Astrocyte (in vitro differentiated cells and primary cell): ENCODE measurements around the gene ABCA7. TPM values are rescaled to one million over a fixed set of nuclear protein-coding genes. Genes with fewer than 3 reads are reported as not detected.

ENCODE experiments used
- DNase-seq: peaks from one replicate; pipeline ENCODE4 v3.0.0-alpha.2; 2010; ENCODE audit warnings: low read depth
- FAIRE-seq: peaks from 2 replicates; lab custom pipeline; 2011; peaks lifted over from hg19 to GRCh38; lab: Jason Lieb, UNC
- H2AFZ ChIP-seq: 2 replicates; pipeline ENCODE4 v1.6.0; 2012; ENCODE audit warnings: low read depth, low read length, inconsistent platforms
- H3K27ac ChIP-seq: 2 replicates; pipeline ENCODE4 v1.5.1; 2011; ENCODE audit warnings: low read depth, low read length, inconsistent platforms
- H3K27me3 ChIP-seq: 2 replicates; pipeline ENCODE4 v1.6.0; 2011; ENCODE audit warnings: low read length, inconsistent platforms; ENCODE audit not compliant: insufficient read depth
- H3K36me3 ChIP-seq: 2 replicates; pipeline ENCODE4 v1.5.1; 2011; ENCODE audit warnings: low read length, inconsistent platforms; ENCODE audit not compliant: insufficient read depth
- H3K4me1 ChIP-seq: 2 replicates; pipeline ENCODE4 v1.5.1; 2011; ENCODE audit warnings: low read length, inconsistent platforms; ENCODE audit not compliant: insufficient read depth
- H3K4me2 ChIP-seq: 2 replicates; pipeline ENCODE4 v1.6.0; 2012; ENCODE audit warnings: low read length, inconsistent platforms
- H3K4me3 ChIP-seq: 2 replicates; pipeline ENCODE4 v1.5.1; 2011; ENCODE audit warnings: low read depth, mild to moderate bottlenecking, low read length, inconsistent platforms; ENCODE audit not compliant: insufficient read depth
- H3K79me2 ChIP-seq: 2 replicates; pipeline ENCODE4 v1.6.0; 2012; ENCODE audit warnings: mild to moderate bottlenecking, low read length, inconsistent platforms; ENCODE audit not compliant: insufficient read depth
- H3K9ac ChIP-seq: 2 replicates; pipeline ENCODE4 v1.6.0; 2012; ENCODE audit warnings: mild to moderate bottlenecking, low read length, inconsistent platforms
- H3K9me3 ChIP-seq: 2 replicates; pipeline ENCODE4 v1.5.1; 2012; ENCODE audit warnings: low read depth, mild to moderate bottlenecking, low read length, inconsistent platforms; ENCODE audit not compliant: insufficient read depth
- H4K20me1 ChIP-seq: 2 replicates; pipeline ENCODE4 v1.6.0; 2012; ENCODE audit warnings: low read length, inconsistent platforms; ENCODE audit not compliant: insufficient read depth
- H3K27ac Mint-ChIP-seq: one replicate; pipeline ENCODE4 v1.8.0; 2021; ENCODE audit warnings: mild to moderate bottlenecking, mixed read lengths; ENCODE audit not compliant: unreplicated experiment
- H3K27me3 Mint-ChIP-seq: one replicate; pipeline ENCODE4 v1.8.0; 2021; ENCODE audit warnings: low read depth, mixed read lengths; ENCODE audit not compliant: unreplicated experiment
- H3K36me3 Mint-ChIP-seq: one replicate; pipeline ENCODE4 v1.8.0; 2021; ENCODE audit warnings: low read depth, mixed read lengths; ENCODE audit not compliant: unreplicated experiment
- H3K4me1 Mint-ChIP-seq: one replicate; pipeline ENCODE4 v1.8.0; 2021; ENCODE audit warnings: low read depth, mixed read lengths; ENCODE audit not compliant: unreplicated experiment
- H3K4me3 Mint-ChIP-seq: one replicate; pipeline ENCODE4 v1.8.0; 2021; ENCODE audit warnings: mild to moderate bottlenecking, moderate library complexity, mixed read lengths; ENCODE audit not compliant: unreplicated experiment
- H3K9me3 Mint-ChIP-seq: one replicate; pipeline ENCODE4 v1.8.0; 2021; ENCODE audit warnings: mild to moderate bottlenecking, mixed read lengths; ENCODE audit not compliant: unreplicated experiment
- EZH2 ChIP-seq: IDR thresholded peaks from 2 replicates; pipeline ENCODE4 v1.6.1; 2012; ENCODE audit warnings: mild to moderate bottlenecking, low read length, inconsistent platforms; ENCODE audit not compliant: insufficient read depth
- total RNA-seq: library from RNA; stranded (reverse); gene quantifications from 2 replicates; pipeline ENCODE4 v1.2.1, GENCODE V29; 2021
- TF ChIP-seq, protein P1 (sequence below): IDR thresholded peaks from 2 replicates; pipeline ENCODE4 v1.5.1; 2011; ENCODE audit warnings: low read depth, mild to moderate bottlenecking, inconsistent platforms, low read length, moderate library complexity; ENCODE audit not compliant: insufficient read depth

ABCA7 gene
- total RNA-seq, 1 donor from 2014 or later = 18.4 TPM

DNA sequence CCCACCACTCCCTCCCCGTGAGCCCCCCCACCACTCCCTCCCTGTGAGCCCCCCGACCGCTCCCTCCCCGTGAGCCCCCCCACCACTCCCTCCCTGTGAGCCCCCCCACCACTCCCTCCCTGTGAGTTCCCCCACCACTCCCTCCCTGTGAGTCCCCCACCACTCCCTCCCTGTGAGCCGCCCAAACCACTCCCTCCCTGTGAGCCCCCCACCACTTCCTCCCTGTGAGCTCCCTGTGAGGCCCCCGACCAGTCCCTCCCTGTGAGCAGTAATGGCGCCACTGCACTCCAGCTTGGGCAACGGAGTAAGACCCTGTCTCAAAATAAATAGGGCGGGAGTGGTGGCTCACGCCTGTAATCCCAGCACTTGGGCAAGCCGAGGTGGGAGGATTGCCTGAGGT, 9.9 kb downstream of the ABCA7 start:
- Histone ChIP-seq H3K4me3 (no peak overlapping the region), H3K79me2 (no peaks in the 10 kb centered on the region), H3K4me2 (no peak overlapping the region), H3K9ac (no peak overlapping the region), H2AFZ (no peak overlapping the region), H3K9me3 (no peaks in the 10 kb centered on the region), H3K27me3 (no peaks in the 10 kb centered on the region), H3K4me1 (no peaks in the 10 kb centered on the region), H3K27ac (no peak overlapping the region), H3K36me3 (no peaks in the 10 kb centered on the region), H4K20me1 (no peaks in the 10 kb centered on the region)
- Mint-ChIP-seq H3K4me1 (no peaks in the 10 kb centered on the region), H3K4me3 (no peak overlapping the region), H3K27me3 (no peaks in the 10 kb centered on the region), H3K27ac (no peak overlapping the region), H3K36me3 (peaks cover 7% of the 10 kb centered on the region), H3K9me3 (no peaks in the 10 kb centered on the region)
- FAIRE-seq (no peak), DNase-seq (no peak)
- TF ChIP-seq EZH2 = no peak
- TF ChIP-seq, protein P1, sequence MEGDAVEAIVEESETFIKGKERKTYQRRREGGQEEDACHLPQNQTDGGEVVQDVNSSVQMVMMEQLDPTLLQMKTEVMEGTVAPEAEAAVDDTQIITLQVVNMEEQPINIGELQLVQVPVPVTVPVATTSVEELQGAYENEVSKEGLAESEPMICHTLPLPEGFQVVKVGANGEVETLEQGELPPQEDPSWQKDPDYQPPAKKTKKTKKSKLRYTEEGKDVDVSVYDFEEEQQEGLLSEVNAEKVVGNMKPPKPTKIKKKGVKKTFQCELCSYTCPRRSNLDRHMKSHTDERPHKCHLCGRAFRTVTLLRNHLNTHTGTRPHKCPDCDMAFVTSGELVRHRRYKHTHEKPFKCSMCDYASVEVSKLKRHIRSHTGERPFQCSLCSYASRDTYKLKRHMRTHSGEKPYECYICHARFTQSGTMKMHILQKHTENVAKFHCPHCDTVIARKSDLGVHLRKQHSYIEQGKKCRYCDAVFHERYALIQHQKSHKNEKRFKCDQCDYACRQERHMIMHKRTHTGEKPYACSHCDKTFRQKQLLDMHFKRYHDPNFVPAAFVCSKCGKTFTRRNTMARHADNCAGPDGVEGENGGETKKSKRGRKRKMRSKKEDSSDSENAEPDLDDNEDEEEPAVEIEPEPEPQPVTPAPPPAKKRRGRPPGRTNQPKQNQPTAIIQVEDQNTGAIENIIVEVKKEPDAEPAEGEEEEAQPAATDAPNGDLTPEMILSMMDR = no peak

DNA sequence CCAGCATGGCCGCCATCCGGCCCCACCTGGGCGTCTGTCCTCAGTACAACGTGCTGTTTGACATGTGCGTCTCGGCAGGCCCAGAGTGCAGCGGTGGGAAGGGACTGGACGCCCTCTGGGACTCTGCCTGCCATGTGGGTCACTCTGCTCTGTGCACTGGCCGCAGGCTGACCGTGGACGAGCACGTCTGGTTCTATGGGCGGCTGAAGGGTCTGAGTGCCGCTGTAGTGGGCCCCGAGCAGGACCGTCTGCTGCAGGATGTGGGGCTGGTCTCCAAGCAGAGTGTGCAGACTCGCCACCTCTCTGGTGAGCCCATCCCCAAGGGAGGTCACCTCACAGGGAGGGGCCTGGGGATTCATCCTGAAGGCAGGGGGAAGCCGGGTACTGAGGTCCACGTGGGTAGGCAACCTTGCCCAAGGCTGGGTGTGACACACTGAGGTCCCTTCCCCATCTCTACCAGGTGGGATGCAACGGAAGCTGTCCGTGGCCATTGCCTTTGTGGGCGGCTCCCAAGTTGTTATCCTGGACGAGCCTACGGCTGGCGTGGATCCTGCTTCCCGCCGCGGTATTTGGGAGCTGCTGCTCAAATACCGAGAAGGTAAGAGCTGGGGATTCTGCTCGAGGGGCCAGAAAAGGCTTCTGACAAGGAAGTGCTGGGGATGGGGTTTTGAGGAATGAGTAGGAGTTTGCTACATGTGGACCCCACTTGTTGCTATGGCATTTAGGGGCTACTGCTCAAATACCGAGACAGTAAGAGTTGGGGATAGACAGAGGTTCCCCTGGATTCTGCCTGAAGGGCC, 11.3 kb downstream of the ABCA7 start:
- Histone ChIP-seq H4K20me1 (no peaks in the 10 kb centered on the region), H3K9me3 (peaks cover 2% of the 10 kb centered on the region), H3K4me1 (no peaks in the 10 kb centered on the region), H3K4me3 (no peak overlapping the region), H3K36me3 (no peaks in the 10 kb centered on the region), H3K4me2 (no peak overlapping the region), H3K79me2 (no peaks in the 10 kb centered on the region), H3K27me3 (no peaks in the 10 kb centered on the region), H3K27ac (no peak overlapping the region), H2AFZ (no peak overlapping the region), H3K9ac (no peak overlapping the region)
- Mint-ChIP-seq H3K27ac (no peak overlapping the region), H3K4me1 (no peaks in the 10 kb centered on the region), H3K27me3 (no peaks in the 10 kb centered on the region), H3K9me3 (no peaks in the 10 kb centered on the region), H3K36me3 (peaks cover 7% of the 10 kb centered on the region), H3K4me3 (no peak overlapping the region)
- DNase-seq (no peak), FAIRE-seq (no peak)
- TF ChIP-seq EZH2 = no peak
- TF ChIP-seq, protein P1 = no peak

DNA sequence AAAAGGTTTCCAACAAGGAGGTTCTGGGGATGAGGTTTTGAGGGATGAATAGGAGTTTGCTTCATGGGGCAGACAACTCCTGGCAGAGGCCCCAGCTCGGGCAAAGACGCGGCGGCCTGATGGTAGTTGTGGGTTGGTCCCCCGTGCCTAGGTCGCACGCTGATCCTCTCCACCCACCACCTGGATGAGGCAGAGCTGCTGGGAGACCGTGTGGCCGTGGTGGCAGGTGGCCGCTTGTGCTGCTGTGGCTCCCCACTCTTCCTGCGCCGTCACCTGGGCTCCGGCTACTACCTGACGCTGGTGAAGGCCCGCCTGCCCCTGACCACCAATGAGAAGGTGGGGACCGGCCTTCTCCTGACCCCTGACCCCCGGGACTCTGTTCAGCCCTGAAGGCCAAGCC, 11.9 kb downstream of the ABCA7 start:
- H3K27ac Mint-ChIP-seq = no peak overlapping the region
- H3K4me3 Mint-ChIP-seq = no peak overlapping the region
- H3K36me3 Mint-ChIP-seq = peaks cover 11% of the 10 kb centered on the region
- peaks cover 8% of the 10 kb centered on the region for H3K9me3 ChIP-seq
- H3K27me3 Mint-ChIP-seq = no peaks in the 10 kb centered on the region
- H4K20me1 ChIP-seq = no peaks in the 10 kb centered on the region
- FAIRE-seq = no peak
- TF ChIP-seq, protein P1 = no peak
- no peak for TF ChIP-seq EZH2
- no peaks in the 10 kb centered on the region for H3K27me3 ChIP-seq
- H3K79me2 ChIP-seq = no peaks in the 10 kb centered on the region
- no peak overlapping the region for H3K4me3 ChIP-seq
- no peak overlapping the region for H3K4me2 ChIP-seq
- no peak for DNase-seq
- H3K27ac ChIP-seq = no peak overlapping the region
- no peaks in the 10 kb centered on the region for H3K4me1 ChIP-seq
- H2AFZ ChIP-seq = no peak overlapping the region
- no peak overlapping the region for H3K9ac ChIP-seq
- no peaks in the 10 kb centered on the region for H3K9me3 Mint-ChIP-seq
- H3K4me1 Mint-ChIP-seq = no peaks in the 10 kb centered on the region
- H3K36me3 ChIP-seq = no peaks in the 10 kb centered on the region
